Esophagus squamous epithelium (tissue), 4 donors: ENCODE results near the gene CARHSP1.

ENCODE experiments used
- CTCF ChIP-seq, 6 experiments: fragments of 450-650 bp in 4 of 6; fragments of 200-600 bp in 2 of 6; sonication (generic) in 2 of 6; IDR thresholded peaks; one replicate each; pipeline ENCODE4 v1.5.1; 2016 to 2019; ENCODE audit warnings: antibody characterized with exemption in 6 of 6, mild to moderate bottlenecking in 4 of 6, moderate library complexity in 4 of 6
- POLR2A ChIP-seq, 4 donors: fragments of 450-650 bp; IDR thresholded peaks; one replicate each; pipeline ENCODE4 v1.6.1; 2017; ENCODE audit warnings: antibody characterized with exemption in 4 of 4, mild to moderate bottlenecking in 4 of 4, moderate library complexity in 3 of 4

GRCh38 chr16:8915722-8916301, 47.0 kb upstream of the CARHSP1 start:
- TF ChIP-seq CTCF (IDR thresholded peaks at IDR 0.05) = no peak
- TF ChIP-seq POLR2A (IDR thresholded peaks at IDR 0.05) = no peak
